ENCODE data around the gene FAM162A.

GRCh38 chr3:122391681-122392446 lies 7.9 kb downstream of the FAM162A start:
- no peak for TF ChIP-seq CTCF (IDR thresholded peaks at IDR 0.05; ENCODE audit: extremely low read depth in 1 of 2, insufficient read depth in 1 of 2, low read depth in 1 of 2, low read length in 2 of 2)
- no peak for TF ChIP-seq POLR2A (IDR thresholded peaks at IDR 0.05; ENCODE audit: low read depth, low read length)
- TF ChIP-seq EZH2 (IDR thresholded peaks at IDR 0.05; ENCODE audit: borderline replicate concordance, low read depth, low read length, severe bottlenecking) = no peak
- TF ChIP-seq JUN (IDR thresholded peaks at IDR 0.05; ENCODE audit: borderline replicate concordance, insufficient read depth, insufficient read length, low read depth) = no peak
- no peak for TF ChIP-seq MAX (IDR thresholded peaks at IDR 0.05; ENCODE audit: insufficient read depth, insufficient read length)
- no peak for TF ChIP-seq MYC (IDR thresholded peaks at IDR 0.05; ENCODE audit: low read depth, low read length)
- TF ChIP-seq POLR2AphosphoS5 (IDR thresholded peaks at IDR 0.05; ENCODE audit: insufficient read depth, low read depth, low read length) = no peak
- TF ChIP-seq GATA2 (IDR thresholded peaks at IDR 0.05; ENCODE audit: insufficient read depth, insufficient read length, low read depth, low read length) = no peak

All from endothelial cell of umbilical vein (primary cell).